ENCODE measurements around the gene GFPT2. TPM values are rescaled to one million over a fixed set of nuclear protein-coding genes. Genes with fewer than 3 reads are reported as not detected.

GFPT2 gene
- total and polyA plus RNA-seq, 10 of the 15 experiments (the other 5 are each of a cell fraction or from before 2014, with no cell fraction given), result 0.05 to 0.33 (median 0.11) TPM; not detected in 4

- no peak for TF ChIP-seq RELB (IDR thresholded peaks at IDR 0.05; ENCODE audit: low read depth)
- no peak for TF ChIP-seq CEBPB (IDR thresholded peaks at IDR 0.05; ENCODE audit: borderline replicate concordance in 1 of 2, low read depth in 2 of 2, low read length in 2 of 2)
- TF ChIP-seq ESRRA (IDR thresholded peaks at IDR 0.05; ENCODE audit: low read length), result no peak
- TF ChIP-seq MAX (IDR thresholded peaks at IDR 0.05; ENCODE audit: low read depth, low read length), result no peak
- TF ChIP-seq SKIL (IDR thresholded peaks at IDR 0.05; ENCODE audit: low read depth, poor library complexity, severe bottlenecking), result no peak
- TF ChIP-seq MEF2A (IDR thresholded peaks at IDR 0.05; ENCODE audit: insufficient read depth, low read depth, low read length), result no peak
- peak in 1 of 2 experiments; percentile 78; a peak in 2 of 4 replicates for TF ChIP-seq BHLHE40 (IDR thresholded peaks at IDR 0.05; ENCODE audit: borderline replicate concordance in 1 of 2, low read depth in 2 of 2, low read length in 1 of 2)
- TF ChIP-seq SPI1 (IDR thresholded peaks at IDR 0.05; ENCODE audit: borderline replicate concordance, insufficient read depth, low read depth, low read length), result no peak
- TF ChIP-seq SUPT20H (IDR thresholded peaks at IDR 0.05; ENCODE audit: borderline replicate concordance, control insufficient read depth, low read depth, low read length), result no peak
- TF ChIP-seq CEBPZ (IDR thresholded peaks at IDR 0.05; ENCODE audit: low read depth, low read length), result no peak
- TF ChIP-seq MXI1 (IDR thresholded peaks at IDR 0.05; ENCODE audit: low read depth, low read length), result no peak
- TF ChIP-seq EGR1 (IDR thresholded peaks at IDR 0.05; ENCODE audit: borderline replicate concordance in 1 of 2, low read depth in 2 of 2, low read length in 2 of 2), result no peak
- no peak for TF ChIP-seq NFXL1 (IDR thresholded peaks at IDR 0.05; ENCODE audit: borderline replicate concordance)
- TF ChIP-seq ZSCAN29 (IDR thresholded peaks at IDR 0.05), result 0 out of 2 replicates have a peak, but pooled peaks have one; percentile 41
- no peak for TF ChIP-seq SREBF1 (IDR thresholded peaks at IDR 0.05; ENCODE audit: low read length)
- TF ChIP-seq YBX1 (IDR thresholded peaks at IDR 0.05), result no peak
- TF ChIP-seq HSF1 (IDR thresholded peaks at IDR 0.05; ENCODE audit: low read depth, low read length), result no peak
- no peak for TF ChIP-seq NFYA (IDR thresholded peaks at IDR 0.05; ENCODE audit: borderline replicate concordance, low read depth, low read length)
- TF ChIP-seq SIN3A (IDR thresholded peaks at IDR 0.05; ENCODE audit: low read depth, low read length), result no peak
Observed at GRCh38 chr5:180291943-180292831, 60.9 kb downstream of the GFPT2 start, which contains the start of gene MAPK9 (continued).

Measured in GM12878 (cell line).